GM10266 (cell line): ENCODE measurements around the gene PSME2.

ENCODE experiments used
- DNase-seq: peaks from one replicate; pipeline ENCODE4 v3.0.0; 2012; ENCODE audit errors: extremely low spot score
- TF ChIP-seq, protein P1 (sequence below): IDR thresholded peaks from 2 replicates; pipeline ENCODE4 v1.5.1; 2012; ENCODE audit warnings: mild to moderate bottlenecking, low read depth; ENCODE audit not compliant: control insufficient read depth, insufficient read depth; ENCODE audit errors: missing control alignments

PSME2 gene

DNA sequence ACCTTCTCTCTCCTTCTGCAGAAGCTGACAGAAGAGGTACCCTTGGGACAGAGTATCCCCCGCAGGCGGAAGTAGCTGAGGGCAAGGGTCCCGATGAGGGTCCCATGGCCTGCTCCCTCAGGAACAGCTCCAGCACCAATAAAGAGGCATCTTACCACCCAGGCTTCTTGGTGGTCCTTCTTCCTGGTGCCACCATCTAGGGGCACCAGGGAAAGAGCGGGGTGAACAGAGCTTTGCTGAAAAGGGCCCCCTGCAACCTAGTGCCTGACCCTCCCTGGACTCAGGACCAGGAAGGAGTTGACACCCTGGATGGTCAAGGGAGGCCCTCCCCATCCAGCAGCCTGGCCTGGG lies 14.1 kb upstream of the PSME2 start:
- TF ChIP-seq, protein P1, sequence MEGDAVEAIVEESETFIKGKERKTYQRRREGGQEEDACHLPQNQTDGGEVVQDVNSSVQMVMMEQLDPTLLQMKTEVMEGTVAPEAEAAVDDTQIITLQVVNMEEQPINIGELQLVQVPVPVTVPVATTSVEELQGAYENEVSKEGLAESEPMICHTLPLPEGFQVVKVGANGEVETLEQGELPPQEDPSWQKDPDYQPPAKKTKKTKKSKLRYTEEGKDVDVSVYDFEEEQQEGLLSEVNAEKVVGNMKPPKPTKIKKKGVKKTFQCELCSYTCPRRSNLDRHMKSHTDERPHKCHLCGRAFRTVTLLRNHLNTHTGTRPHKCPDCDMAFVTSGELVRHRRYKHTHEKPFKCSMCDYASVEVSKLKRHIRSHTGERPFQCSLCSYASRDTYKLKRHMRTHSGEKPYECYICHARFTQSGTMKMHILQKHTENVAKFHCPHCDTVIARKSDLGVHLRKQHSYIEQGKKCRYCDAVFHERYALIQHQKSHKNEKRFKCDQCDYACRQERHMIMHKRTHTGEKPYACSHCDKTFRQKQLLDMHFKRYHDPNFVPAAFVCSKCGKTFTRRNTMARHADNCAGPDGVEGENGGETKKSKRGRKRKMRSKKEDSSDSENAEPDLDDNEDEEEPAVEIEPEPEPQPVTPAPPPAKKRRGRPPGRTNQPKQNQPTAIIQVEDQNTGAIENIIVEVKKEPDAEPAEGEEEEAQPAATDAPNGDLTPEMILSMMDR, result no peak

DNA sequence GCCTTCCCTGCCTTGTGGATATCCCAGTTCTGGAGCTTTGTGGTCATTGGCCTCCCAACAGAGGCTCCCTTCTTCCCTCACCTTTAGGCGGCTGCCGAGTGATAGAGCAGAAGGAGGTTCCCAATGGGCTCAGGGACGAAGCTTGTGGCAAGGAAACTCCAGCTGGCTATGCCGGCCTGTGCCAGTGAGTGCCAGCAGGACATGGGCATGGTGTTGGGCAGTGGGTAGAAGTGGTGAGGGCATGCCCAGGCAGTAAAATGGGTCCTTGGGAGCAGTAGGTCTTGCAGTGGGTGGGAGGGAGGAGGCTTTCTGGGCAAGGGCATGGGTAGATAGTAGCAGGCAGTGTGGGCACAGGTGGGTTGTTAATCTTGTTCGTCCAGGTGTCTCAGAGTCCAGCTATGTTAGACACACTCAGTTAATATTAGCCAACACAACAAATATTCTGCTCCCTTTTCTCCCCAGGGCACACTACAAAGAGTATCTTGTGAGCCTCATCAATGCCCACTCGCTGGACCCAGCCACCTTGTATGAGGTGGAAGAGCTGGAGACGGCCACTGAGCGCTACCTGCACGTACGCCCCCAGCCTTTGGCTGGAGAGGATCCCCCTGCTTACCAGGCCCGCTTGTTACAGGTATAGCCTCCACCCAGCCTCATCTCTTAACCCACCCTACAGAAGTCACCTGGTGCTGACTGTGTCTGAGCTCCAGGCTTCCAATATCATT lies 13.5 kb upstream of the PSME2 start:
- TF ChIP-seq, protein P1, result no peak

More for the DNA sequence above, 14.1 kb upstream of the PSME2 start:
- DNase-seq, result no peak

GRCh38 chr14:24157331-24157730 lies 10.9 kb upstream of the PSME2 start:
- TF ChIP-seq, protein P1, result no peak
- no peak for DNase-seq

More for the DNA sequence above, 13.5 kb upstream of the PSME2 start:
- no peak for DNase-seq

DNA sequence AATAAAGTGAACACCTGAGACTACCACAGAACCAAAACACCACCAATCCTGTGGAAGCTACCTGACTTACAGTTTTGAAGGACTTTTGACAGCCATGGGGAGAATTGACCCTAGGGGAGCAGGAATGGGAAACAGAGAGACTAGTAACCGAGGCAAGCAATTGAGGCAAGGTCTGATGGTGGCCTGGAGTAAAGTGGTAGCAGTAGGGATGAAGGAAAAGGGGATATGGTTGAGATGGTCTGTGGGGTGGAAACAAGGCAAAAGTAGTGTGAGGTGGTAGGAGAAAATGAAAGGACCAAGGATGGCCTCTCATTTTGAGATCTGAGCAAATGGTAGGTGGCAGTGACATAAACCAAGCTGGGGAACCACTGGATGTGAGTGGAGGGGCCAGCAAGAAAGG lies 10.4 kb upstream of the PSME2 start:
- TF ChIP-seq, protein P1, result no peak
- no peak for DNase-seq

DNA sequence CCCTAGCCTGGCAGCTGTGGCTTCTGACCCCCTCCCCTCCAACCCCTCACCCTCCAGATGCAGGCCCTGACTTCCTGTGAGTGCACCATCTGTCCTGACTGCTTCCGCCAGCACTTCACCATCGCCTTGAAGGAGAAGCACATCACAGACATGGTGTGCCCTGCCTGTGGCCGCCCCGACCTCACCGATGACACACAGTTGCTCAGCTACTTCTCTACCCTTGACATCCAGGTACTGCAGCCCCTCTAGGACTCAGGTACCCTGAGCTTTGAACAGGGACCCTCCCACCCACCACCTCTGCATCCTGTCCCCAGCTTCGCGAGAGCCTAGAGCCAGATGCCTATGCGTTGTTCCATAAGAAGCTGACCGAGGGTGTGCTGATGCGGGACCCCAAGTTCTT lies 8.7 kb upstream of the PSME2 start:
- DNase-seq, result no peak
- TF ChIP-seq, protein P1, result no peak

GRCh38 chr14:24151404-24152080 lies 5.1 kb upstream of the PSME2 start:
- no peak for DNase-seq
- TF ChIP-seq, protein P1, result no peak

DNA sequence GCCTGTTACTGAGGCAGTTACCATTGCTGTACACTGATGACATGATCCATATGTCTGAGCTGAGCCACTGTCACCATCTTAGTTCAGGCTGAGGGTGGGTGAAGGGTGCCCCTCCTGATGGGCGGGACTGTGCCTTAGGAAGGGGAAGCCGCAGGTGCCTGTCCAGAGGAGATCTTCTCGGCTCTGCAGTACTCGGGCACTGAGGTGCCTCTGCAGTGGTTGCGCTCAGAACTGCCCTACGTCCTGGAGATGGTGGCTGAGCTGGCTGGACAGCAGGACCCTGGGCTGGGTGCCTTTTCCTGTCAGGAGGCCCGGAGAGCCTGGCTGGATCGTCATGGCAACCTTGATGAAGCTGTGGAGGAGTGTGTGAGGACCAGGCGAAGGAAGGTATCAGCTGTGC lies 4.6 kb upstream of the PSME2 start:
- no peak for DNase-seq
- TF ChIP-seq, protein P1, result no peak
